GM21360 (cell line): ENCODE measurements around the gene TMEM250.

Source experiments
- ATAC-seq: cut with Tn5 transposase; IDR thresholded peaks from one replicate; pipeline ENCODE4 v1.9.1; 2021; ENCODE audit warnings: mild to moderate bottlenecking, moderate library complexity; ENCODE audit not compliant: unreplicated experiment

Gene TMEM250

DNA sequence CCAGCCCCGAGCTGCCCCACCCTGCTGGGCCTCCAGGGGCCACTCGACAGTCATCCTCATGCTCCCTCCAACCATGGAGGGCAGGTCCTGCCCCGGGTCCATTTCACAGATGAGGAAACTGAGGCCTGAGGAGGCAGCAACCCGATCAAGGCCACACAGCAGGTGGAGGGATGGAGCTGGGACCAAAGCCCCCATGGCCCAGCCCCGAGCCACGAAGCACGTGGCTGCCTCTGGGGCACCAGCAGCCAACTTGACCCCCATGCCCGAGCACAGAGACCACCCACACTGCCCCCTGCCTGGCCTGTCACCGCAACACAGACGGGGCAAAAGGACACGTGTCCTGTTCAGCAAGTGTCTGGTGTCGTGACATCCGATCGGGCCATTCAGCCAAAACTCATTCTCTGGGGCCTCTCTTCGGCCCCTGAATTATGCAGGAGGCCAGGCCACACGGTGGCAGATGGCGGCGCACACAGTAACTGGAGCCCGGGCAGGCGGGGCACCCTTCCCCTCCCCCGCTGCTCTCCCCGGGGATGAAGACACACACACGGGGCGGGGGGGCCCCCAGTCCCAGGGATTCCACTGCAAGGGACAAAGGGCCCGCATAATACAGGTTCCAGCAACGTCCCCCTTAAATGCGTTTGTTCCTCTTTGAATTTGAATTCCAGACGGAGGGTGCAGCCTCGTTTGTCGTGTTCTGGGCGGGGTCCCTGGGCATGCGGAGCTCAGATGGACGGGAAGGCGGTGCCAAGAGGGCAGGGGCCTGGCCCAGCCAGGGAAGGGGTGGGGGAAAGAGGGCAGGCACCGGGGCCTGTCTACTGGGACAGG, 29.4 kb upstream of the TMEM250 start:
- no peak for ATAC-seq

DNA sequence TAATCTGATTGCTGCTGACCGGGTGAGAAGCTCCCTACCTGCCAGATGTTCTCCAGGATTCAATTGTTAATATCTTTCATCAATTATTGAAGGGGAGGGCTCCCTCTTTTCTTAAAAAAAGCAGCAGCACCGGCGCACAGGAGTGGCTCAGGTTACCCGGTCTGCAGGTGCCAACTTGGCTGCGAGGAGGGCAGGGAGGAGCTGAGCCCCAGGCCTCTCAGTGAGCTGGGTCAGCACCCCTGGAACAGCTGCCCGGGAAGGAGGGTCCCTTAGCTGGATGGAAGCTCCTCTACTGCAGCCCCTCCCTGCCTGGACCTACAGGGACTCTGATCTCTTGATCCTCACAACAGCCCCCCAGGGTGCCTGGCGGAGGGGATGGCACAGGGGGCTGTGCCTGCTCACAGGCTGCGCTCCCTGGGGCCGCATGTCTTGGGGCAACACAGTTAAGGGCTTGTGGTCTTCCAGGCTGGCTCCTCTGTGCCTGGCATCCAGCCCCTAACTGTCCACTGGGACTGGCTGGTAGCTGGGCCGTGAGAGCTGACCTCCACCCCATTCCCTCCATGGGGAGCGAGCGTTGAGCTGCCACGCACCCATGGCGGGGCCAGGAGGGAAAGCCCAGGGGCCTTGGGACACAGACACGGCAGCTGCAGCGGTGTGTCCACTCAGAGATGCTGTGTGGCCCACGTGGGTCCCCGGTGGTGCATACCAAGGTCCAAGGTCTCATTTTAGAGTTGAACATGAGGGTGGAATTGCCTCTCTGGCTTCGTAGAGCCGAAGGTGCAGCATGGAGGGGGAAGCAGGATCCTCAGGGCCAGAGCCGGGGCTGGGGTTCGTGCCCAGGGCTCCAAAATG, 28.6 kb upstream of the TMEM250 start:
- ATAC-seq = no peak

DNA sequence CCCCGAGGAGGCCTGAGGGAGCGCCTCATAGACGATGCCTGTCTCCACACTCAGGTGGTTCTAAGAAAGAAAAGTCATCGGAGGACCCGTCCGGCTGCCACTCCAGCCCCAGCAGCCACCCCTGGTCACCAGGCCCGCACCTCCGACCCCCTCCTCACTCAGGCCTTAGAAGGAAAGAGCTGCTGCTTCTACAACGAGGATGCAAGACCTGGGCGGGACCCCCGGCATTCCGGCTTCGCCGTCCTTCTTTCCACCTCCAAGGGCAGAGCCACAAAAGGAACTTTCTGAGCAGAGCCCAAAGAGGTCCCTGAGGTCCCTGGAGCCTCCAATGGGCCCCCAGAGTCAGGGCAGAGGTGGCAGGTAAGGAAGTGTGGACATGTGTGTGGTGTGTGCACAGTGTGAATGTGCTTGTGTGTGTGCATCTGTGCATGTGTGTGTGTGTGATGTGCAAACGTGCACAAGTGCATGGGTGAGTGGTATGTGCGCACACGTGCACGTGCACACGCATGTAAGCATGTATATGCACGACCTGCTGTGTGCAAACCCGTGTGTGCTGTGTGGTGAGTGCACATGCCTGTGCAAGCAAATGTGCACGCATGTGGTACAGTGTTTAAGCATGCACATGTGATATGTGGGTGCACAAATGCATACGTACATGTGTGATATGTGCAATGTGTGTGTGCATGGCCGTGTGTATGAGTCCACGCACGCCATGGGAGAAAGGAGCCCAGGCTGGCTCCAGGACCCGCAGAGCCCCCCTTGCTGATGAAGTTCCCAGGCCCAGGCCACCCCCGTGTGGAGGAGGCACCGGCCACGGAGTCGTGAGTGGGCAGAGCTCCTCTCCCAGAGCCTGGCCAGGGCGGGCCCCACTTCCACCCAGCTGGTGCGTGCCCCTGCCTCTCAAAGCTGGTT, 27.7 kb upstream of the TMEM250 start:
- no peak for ATAC-seq

DNA sequence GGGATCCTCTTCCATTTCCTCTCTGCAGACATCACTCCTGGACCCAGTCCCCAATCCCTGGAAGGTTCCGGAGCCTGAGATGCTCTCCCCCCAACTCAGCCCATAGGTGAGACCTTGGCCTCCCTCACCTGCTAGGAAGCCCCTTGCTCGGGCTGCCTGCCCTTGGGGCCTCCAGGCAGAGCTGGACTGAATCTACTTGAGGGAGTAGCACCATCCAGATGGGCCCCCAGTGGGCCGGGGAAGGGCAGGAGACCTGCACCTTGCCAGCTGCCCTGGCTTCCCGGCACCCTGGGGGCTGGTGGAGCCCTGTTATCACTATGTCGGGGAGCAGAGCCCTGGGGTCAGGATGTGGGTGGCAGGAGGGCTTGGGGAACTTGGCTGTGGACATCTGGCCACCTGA, 26.9 kb upstream of the TMEM250 start:
- ATAC-seq = no peak

DNA sequence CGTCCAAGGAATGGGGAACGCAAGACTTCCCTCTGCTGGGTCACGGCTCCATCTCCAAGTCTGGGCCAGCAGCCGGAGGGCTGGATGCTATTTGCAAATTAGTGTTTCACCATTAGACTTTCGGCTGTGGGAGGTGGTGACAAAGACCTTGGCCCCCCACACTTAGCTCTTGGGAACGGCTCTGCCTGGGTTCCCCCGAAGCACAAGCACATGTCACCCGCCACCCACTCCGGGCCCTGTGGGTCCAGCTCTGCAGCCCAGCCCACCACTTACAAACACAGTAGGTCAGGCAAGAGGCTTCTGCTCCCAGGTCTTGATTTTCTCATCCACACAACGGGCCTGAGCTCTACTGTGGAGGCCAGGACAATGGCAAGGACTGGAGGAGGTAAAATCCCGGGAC, 25.8 kb upstream of the TMEM250 start:
- ATAC-seq = no peak

DNA sequence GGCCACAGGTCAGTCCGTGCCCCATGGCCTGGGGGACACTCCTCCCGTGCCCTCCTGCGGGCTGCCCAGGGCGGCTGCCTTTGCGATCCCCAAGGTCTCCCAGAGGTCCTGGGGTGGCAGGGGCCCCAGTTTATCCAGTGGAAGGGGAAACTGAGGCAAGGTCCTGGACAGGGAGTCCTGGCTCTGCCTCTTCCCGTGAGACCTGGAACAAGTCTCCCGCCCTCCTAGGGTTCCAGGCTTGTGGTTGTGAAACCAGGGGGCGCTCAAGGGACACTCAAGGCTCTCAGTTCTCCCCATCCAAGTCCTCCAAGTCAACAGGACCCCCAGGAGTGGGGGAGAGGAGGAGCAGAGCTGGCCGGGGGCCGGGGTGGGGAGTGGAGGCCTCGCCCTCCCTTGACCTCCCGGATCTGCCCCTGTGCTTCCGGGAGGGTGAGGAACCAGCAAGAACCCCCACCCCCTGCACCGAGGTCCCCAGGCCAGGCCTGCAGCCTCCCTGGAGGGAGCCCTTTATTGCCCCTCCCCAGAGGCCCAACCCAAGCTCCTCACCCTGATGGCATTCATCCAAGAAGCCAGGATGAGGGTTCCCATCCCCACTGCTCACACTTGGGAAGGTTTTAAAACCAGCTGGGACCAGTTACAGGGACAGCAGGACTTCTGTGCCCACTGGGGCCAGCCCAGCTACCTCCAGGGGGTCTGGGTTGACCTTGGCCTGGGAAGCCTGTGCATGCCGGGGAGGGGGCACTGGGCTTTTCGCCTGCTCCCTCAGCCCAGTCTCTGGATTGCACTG, 24.7 kb upstream of the TMEM250 start:
- no peak for ATAC-seq

DNA sequence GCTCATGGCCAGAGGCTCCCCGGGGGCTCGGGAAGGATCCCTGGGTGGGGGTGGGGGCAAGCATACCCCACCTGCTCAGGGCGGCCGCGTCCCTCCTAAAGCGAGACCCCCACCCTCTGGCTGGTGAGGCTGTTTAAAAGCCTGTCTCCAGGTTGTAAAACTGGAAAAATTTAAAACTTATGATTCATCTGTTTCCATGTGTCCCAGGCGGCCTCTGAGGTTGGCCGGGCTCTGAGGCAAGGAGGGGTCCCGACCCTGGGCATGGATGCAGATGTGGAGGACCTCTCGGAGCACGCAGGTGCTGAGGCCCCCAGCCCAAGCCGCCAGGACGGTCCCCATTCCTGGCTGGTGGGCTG, 24.2 kb upstream of the TMEM250 start:
- no peak for ATAC-seq

DNA sequence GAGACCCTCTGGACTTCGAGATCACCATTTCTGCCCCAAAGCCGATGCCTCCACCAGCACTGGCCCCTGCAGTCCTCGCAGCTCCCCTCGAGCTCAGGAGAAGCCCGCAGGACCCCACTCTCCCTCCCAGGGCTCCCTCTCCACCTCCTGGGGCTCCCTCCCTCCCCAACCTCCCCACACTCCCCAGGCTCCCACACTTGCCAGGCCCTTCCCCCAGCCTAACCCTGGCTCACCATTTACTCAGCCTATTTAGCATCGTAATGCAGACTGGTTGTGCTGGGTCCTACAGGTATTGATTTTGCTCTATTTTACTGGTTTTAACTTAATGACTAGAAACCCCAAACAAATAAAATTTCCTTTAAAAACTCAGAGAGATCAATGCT, 23.7 kb upstream of the TMEM250 start:
- ATAC-seq = no peak

DNA sequence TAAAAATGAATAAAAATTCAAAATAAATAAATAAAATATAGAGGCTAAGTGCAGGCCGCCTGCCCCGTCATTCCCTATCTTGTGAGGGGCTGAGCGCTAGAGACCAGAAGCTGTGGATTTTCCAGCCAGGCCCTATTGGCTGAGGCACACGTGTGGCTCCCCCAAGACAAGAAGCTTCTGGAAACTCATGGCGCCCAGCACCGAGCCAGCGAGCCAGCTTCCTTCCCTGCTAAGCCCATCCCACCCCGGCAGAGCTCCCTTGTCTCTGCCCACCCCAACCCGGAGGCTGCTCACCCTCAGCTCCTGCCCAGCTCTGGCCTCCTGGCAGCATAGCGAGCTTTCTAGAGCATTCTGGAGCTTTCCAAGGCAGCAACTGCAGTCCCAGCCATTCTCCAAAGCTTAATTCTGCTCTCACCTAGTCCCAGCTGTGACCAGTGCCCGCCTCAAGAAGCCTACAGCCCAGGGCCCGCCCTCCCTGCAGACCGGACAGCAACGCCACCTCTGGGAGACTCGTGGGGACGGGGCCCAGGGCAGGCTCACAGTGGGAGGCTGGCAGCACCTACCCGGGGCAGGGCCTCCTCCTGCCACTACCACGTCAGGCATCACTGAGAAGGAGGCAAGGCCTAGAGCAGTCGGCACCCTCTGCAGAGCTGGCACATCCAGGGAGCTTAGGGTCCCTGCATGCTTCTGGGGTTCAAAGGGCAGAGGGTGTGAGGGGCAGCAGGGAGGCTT, 23.2 kb upstream of the TMEM250 start:
- no peak for ATAC-seq

DNA sequence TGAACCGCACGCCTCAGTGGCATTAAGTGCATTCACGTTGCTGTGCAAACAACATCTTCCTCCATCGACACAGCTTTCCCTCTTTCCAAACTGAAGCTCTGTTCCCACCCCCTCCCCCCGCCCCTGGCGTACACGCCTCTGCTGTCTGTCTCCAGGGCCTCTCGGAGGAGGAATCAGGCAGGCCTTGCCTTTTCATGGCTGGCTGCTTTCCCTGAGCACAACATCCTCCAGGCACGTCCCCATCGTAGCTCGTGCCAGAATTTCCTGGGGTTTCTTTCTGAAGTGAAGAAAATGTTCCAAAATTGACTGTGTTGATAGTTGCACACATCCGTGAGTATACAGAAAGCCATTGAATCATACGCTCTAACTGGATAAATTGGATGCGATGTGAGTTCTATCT, 22.3 kb upstream of the TMEM250 start:
- no peak for ATAC-seq

DNA sequence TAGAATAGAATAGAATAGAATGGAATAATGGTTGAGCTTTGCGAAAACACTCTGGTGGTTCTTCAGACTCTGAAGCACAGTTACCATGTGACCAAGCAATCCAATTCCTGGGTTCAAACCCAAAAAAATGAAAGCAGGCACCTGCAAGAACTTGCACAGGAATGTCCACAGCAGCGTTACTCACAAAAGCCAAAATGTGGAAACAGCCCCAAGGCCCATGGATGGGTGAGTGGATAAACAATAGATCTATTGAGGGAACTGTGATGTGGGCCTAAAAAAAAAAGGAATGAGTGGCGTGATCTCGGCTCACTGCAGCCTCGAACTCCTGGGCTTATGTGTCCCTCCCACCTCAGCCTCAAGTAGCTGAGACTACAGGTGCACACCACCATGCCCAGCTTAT, 21.4 kb upstream of the TMEM250 start:
- no peak for ATAC-seq

DNA sequence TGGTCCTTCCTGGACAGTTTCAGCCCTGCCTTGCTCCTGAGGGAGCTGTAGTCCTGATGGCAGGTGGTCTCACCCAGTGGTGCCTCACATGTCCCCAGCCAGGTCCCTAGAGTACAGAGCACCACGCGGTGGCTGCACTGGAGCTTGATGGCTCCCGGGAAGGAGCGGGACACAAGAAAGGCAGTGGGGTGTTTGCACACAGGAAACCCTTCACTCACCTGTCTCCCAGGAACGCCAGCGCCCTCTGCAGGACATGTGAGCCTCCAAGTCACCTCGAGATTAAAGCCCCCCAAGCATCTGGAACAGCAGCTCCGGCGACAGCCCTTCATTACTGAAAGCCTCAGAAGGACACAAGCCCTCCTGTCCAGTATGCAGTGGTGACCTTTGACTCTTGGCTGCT, 19.9 kb upstream of the TMEM250 start:
- no peak for ATAC-seq

DNA sequence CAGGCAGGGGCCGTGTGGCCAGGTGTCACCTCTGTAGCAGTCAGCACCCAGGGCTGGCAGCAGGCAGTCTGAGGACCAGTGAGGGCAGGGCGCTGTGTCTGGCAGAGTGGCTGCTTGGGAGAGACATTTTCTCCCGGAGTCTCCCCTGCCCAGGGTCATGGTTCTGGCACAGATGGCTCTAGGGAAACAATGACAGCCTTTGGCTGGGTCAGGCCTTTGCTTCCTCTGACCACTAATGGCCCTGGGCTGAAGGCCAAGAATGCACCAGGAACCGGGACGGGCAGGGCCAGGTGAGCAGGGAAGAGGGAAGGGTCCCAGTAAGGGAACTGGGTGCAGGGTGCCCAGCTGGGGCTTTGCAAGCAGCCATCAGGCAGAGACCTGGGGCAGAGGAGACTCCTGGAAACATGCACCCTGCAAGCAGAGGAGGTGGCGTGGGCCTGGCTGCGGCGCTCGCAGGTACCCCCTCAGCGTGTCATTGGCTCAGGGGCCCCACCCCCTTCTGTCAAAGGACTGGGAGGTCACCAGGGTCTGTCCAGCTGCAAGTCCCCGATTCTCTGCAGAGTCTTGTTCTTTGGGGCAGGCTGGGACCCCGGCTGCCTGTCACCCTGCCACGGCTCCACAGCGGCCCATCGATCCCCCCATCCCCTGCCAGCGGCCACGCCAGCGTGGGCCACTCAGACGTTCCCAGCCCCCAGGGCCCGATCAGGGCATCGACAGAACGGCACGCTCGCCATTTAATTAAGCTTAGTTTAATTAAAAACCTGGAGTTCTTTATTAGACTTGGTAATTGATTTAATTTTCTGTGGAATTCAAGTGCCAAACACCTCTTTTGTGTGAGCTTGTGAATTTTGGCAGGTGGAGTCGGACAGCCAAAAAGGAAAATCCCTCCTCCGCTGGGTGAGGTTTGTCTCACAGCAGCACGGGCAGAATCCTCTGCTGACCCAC, 18.9 kb upstream of the TMEM250 start:
- no peak for ATAC-seq

DNA sequence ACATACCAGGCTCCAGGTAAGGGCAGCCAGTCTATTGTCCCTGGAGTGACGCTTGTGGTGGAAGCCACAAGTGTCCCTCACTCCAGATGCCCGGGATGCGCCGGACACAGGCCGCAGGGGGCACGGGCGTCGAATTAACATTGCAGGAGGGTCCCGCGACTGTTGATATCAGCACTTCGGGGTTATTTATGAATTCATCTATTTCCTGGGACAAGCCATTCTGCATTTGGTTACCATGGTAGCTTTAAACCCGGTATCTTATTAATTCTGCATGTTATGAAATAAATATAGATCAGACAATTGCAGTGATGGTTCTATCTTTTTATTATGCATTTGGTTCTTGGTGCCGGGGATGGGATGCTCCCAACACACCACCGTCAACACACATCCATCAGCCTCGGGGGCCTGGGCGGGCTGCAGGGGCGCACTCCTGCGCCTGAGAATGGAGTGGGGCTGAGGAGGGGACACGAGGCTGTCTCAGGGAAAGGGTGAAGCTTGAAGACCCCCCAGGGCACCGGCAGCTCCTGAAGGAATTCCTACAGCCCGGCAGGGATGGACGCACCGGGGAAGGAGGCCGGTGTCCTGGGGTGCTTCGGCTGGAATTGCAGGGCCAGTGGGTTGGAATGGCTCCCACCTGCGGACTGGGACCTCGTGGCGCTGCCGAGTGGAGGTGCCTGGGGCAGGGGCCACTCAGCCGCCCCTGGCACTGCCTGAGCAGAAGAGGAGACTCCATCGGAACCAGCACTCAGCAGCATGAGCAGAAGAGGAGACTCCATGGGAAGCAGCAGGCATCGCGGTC, 17.7 kb upstream of the TMEM250 start:
- ATAC-seq = no peak

DNA sequence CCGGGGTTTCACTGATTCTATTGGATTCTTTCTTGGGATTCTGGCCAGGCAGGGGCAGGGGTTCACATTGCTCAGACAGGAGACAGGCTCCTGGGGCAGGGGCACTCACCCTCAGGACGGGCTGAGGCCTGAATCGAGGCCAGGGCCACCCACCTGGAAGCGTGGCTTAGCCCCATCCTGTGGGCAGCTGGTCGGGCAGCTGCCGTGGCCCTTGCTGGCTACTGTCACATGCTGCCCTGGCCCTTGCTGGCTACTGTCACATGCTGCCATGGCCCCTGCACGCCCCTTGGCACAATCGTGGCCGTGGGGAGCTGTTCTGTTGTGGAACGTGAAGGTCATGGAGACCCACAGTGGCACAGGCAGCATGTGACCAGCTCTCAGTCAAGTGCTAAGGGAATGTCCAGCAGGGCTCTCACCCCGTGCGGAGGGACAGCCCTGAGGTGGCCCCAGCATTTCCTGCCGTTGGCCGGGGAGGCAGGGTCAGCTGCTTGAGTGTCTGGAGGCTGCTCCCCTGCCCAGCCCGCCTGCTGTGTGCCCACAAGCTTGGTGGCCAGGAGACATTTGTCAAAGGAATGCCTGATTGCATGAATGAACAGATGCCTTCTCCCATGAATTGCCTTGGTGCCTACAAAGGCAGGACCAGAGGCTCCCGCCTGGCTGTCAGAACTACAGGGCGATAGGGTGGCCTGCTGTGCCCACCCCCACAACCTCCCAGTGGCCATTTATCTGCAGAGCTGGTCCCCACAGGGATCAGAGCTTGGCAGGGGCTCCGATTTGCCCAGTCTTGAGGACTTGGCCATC, 16.9 kb upstream of the TMEM250 start:
- ATAC-seq = no peak

DNA sequence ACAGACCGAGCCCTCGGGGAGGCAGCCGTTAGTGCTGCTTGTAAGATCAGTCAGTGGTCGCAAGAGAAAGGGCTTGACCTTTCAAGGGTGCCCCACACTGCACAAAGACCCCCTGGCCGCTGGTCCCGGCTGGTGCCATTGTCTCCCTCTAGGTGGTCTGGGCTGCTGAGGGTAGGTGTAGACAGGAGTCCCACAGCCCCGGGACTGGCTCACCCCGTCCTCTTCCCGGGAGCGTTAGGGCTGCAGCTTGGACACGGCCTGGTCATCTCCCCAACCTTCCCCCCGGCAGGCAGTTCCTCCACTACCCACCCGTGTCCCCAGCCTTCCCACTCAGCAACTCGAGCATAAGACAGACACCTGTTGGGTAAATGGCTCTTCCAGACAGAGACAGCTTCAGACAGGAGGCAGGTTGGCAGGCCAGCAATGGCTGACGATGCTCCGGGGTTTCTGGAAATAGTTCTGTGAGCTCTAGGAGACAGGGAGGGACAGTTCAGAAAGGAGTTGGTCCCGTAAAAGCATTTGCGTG, 15.3 kb upstream of the TMEM250 start:
- ATAC-seq = no peak
